RPMI7951 (cell line): ENCODE data around the gene BAK1. TPM values are rescaled to one million over a fixed set of nuclear protein-coding genes. Genes with fewer than 3 reads are reported as not detected.
A peak's percentile ranks its signal among the peaks of the same experiment; 100 is the strongest.
"Not testable (repeated sequence)": the region's sequence is repeated elsewhere in the genome, so short reads cannot be mapped to it uniquely, and the experiment has no call there.

ENCODE experiments used
- DNase-seq: peaks from one replicate; pipeline ENCODE4 v3.0.0-alpha.2; 2012; ENCODE audit warnings: low read depth
- total RNA-seq: library from RNA; depleted of rRNA; stranded (reverse); fragments of >200 nt; shearing (Covaris generic); gene quantifications from 2 replicates; pipeline ENCODE4 v1.2.3, GENCODE V29; 2014

BAK1 gene
- total RNA-seq, 1 experiment from 2014 or later = 26.4 TPM

DNA sequence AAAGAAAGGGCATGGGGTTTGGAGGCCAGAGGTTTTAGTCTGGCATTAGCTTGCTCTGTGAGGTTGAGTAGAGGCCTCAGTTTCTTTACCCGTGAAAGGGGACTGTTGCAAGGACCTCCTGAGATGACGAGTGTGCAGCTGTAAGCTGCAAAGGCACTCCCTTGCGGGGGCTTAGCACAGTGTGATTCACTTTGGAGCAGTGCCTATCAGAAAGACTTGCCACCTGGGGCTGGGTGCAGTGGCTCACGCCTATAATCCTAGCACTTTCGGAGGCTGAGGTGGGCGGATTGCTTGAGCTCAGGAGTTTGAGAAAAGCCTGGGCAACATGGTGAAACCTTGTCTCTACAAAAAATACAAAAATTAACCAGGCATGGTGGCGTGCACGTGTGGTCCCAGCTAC is 7.5 kb upstream of the BAK1 start:
- no peak for DNase-seq

DNA sequence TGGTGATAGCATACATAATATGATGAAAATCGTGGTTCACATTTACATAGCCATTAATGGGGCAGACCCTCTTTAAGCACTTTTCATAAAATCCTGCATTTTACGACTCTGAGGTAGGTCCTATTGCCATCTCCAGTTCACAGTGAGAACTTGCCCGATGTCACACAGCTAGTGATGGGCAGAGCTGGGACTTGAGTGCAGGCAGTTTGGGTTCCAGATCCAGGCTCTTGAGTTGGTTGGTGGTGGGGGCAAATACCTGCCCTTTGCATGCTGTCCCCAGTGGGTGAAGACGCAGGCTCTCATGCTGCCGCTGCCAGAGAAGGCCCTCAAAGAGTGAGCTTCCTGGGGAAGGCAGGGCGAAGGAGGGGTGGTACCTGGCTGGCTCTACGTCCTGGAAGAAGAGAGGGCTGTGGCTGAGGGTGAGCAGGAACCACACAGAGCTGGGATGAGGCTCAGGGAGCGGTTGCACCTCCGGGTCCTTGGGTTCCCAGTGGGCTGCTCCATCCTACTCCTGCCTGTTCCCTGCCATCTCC is 6.1 kb upstream of the BAK1 start:
- no peak for DNase-seq

DNA sequence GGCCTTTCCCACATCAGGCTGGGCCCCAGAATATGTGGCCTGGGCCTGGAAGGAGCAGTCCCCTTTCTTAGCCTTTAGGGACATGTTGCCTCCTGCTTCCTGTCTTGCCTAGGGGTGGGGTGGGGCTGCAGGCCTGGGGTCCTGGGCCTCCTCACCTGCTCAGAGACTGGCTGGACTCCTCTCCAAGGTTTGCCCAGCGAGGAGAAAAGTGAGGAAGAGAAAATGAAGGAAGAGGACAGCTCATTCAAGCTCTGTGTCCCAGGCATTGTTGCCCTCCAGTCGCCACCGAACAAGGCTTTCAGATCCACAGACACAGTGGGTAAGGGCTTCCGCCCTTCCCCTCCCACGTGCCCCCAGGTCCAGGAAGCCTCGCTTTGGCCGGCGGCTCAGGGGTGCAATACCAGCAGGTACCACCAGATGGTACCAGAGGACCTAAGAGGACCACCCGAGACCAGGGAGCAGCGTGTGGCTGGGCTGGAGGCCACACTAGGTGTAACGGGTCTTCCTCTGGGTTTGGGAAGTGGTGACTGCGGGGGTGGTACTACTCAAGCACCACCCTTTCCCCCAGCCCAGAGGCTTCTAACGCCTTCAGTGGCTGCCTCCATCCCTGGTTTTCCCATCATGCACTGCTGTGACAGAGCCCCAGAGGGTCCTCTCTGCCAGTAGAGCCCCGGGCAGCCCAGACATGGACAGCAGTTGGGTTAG is 5.5 kb upstream of the BAK1 start:
- DNase-seq = peak; percentile 68

DNA sequence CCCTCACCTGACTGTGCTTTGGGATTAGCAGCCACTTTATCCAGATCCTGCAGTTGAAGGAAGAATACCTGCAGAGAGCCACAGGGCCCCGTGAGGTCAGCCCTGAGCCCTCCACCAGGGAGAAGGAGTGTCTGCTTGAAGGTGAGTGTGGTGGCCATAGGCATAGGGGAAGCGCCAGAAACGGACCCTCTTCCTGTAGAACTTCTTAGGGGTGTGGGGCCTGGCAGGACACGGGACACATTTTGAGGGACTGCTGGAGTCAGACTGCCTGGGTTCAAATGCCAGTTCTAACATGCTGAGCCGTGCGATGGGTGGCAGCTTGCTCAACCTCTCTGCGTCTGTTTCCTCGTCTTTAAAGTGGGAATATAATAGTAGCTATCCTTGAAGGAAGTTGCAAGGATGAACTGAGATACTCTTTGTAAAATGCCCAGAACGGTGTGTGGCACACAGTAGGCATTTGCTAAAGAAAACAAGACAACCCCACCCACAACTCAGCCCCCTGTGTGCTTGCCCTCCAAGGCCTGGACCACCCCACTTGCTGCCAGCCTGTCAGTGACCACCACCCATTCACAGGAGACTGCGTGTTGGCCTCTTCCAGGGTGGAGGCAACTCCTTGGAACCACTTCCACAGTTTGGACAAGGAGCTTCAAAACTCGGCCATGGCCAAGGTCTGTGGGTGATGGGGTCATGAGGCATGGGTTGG is 4.8 kb upstream of the BAK1 start:
- no peak for DNase-seq

DNA sequence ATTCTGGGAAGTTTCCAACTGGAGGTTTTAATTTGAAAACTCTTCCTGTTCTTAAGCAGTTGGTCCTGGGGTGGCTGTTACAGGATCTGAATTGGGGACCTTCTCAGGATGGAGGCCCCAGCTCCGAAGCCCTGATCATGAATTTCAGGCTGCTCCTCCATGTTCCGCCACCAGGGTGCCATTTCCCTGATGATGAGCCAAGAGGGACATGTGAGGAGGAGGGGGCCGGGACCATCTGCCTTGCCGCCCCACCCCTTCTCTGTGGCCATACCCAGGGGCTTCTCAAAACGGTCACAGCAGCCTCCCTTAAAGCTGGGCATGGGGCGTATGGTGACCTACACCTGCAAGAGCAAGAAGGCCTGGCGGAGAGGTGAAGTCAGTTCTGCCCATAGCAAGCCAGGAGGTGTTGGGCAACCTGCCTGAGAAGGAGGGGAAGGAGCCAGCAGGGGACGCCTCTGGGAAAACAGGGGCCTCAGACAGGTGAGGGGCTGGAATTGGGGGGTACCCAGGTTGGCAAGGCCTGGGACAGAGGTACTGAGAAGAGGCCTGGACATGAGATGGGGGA is 3.6 kb upstream of the BAK1 start:
- DNase-seq = no peak

DNA sequence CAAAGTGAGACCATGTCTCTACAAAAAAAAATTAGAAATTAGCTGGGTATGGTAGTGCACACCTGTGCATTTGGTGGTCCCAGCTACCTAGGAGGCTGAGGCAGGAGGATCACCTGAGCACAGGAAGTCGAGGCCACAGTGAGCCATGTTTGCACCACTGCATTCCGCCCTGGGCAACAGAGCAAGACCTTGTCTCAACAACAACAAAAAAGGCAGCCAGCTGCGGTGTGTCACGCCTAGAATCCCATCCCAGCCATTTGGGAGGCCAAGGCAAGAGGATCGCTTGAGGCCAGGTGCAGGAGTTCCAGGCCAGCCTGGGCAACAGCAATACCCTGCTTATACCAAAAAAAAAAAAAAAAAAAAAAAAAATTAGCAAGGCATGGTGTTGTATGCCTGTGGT is 1.1 kb upstream of the BAK1 start:
- no peak for DNase-seq

DNA sequence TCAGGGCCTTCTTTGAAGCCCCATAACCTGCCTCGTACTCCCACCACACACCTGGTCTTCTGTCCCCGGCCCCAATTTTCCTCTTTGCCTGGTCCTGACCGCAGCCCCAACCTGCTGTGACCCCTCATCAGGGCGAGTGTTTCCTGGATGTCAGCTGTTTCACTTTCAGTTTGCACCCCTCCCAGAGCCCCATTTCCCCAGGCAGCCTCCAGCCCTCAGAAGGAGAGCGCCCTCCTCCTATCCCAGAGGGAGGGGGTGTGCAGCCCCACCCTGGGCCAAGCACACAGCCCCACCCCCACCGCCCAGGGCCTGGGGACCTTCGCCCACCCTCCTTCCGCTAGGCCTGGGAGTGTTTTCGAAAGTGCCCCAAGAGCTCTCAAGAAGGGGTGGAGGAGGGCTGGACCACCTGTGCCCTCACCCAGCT is 1.5 kb downstream of the BAK1 start:
- no peak for DNase-seq

DNA sequence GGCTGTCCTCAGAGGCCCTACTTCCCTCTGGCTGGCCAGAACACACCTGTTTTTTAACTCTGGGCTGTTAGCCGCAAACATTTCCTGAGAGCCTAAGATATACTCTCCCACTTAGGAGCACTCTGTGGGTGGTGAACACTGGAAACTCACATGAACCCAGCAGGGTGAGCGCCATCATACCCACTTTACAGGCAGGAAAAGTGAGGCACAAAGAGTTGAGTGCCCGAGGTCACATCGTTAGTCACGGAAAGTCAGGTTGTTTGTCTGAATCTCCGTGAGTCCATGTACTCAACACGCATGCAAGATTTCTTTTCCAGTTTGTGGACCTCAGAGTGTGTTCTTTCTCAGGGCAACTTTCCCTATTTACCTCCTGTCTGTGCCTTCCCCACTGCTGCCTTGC is 1.9 kb downstream of the BAK1 start:
- no peak for DNase-seq

DNA sequence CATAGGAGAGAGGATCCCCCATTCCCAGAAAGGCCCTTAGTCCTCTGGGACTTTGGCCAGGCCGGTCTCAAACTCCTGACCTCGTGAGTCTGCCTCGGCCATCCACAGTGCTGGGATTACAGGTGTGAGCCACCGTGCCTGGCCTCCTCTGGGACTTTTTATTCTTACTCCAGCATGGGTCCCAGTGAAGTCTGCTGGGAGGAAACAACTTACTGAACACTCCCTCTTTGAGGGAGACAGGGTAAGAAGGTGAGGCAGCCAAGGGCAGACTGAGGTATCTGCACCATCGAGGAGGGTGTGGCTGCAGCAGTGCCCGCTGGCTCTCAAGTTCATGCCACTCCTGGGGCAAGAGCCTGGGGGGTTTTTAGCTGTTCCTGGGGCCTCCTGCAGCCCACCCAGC is 2.4 kb downstream of the BAK1 start:
- no peak for DNase-seq

DNA sequence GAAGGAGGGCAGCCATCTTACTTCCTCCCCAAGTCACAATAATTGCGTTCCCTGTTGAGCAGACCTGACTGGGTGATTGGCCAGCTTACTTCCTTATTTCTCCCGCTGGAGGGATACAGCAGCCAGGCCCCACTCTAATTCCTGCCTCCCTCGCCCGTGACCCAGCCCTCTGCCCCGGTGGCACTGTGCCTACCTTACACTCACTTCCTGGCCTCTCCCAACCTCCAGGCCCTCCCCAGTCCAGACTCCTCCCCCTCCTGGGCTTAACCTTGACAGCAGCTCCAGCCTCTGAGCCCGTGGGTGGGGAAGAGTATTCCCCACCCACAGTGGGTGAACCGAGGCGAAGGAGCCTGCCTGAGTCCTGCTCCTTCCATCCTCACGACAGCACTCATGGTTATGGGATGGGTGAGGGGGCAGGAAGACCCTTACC is 3.0 kb downstream of the BAK1 start:
- no peak for DNase-seq

DNA sequence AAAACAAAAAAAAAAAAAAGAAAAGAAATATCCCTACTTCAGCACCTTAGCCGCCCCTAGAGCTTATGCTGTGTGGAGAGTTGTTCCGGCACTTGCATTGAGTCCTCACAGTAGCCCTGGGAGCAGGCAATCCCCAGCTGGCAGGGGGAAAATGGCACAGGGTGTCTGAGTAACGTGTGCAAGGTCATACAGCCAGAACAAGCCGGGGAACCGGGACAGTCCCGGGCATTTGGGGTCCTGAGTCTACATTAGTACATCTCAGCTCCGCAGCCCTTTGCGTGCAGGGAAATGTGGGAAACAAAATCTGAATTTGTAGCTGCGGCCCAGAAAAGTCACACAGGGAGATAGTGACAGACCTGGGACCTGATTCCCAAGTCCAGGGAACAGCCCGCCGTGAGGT is 3.4 kb downstream of the BAK1 start:
- DNase-seq = no peak

DNA sequence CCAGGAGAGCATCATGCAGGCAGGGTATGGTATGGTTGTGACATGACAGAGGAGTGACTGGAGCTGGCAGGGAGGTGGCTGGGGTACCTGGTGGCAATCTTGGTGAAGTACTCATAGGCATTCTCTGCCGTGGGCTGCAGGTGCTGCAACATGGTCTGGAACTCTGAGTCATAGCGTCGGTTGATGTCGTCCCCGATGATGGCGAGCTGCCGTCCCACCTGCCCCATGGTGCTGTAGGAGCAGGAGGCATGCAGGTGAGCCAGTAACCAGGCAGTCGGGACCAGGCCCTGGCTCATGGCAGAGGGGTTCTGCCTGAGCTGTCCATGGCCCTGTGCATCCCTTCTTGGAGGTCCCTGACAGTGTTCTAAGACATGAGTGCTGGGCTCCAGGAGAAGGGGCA is 4.9 kb downstream of the BAK1 start:
- no peak for DNase-seq

DNA sequence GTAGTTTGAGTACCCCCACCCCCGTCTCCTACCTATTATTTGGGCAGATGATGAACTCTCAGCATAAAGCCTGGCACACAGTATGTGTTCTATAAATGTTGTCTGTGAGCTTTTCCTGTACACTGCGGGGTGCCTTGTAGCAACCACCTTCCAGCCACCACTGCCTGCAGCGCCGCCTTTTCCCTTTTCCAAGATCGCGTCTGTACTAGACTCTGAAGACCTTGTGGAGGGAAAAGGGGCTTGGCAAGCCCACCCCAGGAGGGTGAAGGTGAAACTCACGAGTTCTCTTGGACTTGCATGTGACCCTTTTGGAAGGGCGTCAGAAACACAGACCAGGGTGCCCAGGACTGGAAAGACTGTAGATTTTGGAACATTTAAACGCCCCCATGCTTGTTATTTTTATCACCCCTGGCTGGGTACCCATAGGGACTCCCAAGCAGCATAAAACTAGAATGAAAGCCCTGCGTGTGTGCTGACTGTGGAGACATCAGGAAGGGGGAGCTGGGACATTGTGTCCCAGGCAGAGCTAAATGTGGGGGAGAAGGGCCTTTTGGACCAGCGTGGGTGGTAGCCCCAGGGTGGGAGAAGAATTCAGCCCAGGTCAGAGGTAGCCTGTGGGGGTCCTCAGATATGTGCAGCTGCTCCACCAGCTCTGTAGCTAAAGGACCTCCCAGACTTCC is 8.3 kb downstream of the BAK1 start:
- no peak for DNase-seq

DNA sequence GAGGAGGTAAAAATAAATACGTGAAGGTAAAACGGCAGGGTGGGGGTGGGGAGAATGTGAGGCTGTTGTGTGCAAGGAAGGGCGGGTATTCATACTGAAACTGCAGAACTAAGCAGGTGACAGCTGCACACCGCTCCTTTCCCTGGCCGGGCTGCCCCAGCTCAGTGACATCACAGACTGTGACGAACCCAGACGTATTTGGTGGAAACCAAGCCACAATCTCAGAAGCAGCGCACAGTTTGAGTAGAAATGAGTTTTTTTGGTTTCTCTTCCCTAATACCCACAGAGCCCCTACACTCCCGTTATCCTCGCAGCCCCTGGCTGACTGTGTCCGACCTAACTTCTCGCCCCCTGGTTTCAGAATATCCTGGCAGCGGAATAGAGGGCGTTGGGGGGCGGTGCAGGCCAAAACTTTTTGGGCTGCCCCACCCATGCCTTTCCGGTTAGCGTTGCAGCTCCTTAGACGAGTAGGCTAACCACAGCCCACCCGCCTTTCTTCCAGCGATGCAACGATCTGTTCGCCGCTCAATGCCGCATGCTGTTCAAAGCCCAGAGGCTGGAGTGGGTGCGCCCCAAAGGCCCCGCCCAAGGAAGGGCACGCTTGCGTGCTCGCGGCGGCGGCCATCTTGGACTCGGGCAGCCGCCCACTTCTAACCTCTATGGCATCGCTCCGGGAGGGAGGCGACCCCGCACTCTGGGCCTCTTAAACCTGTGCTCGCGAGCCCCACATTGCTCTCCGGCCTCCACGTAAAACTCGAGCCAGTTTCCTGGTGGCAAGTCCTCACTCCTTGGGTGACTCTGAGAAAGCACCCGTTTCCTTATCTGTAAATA is 9.1 kb downstream of the BAK1 start:
- peak; percentile 81 for DNase-seq

DNA sequence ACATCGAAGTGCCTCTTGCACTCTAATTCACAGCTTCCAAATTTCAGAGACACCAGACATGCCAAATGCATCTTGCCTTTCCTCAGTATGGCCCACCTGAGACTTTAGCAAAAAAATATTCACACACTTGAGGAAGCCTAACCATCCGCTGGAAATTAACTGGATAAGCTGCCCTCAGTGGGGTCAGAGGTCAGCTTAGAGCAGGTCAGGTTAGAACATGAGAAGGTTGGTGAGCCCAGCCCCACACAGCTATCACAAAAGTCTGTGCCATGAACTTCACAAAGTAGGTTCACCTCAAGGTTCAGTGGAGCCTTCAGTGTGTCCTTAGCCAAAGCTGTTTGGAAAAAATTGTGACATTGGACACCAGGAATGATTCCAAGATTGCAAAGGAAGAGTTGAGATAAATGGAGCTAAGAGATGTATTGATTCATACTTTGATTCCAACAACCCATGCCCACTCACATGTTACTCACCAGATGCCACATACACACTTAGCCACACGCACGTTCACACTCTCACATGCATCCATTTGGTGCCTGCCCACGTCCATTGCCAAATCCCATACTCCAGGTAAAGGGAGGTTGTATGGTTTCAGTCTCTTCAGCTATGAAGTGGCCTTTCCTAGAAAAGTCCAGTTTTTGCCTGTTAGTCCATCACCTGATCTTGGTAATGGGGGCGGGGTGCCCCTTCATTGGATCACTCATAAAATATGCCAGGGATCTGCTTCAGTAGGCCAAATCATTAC is 11.1 kb downstream of the BAK1 start:
- no peak for DNase-seq

DNA sequence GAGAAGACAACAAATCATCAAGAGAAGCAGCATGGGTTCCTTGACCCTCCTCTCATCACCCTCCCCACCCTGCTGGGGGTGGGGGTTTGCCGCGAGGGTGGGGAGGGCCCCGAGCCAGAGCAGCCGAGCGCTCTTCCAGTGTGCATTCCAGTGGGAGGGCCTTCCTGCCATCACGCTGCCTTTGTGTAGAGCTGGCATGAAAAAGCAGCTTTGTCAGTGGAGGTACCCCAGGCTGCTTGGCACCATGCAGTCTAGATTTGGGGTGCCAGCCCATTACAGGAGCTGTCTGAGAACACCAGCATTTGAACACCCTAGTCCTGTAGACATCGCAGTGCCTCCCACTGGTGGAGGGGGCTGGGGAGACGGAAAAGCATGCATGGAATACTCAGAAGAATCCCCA is 12.2 kb downstream of the BAK1 start:
- DNase-seq = no peak

DNA sequence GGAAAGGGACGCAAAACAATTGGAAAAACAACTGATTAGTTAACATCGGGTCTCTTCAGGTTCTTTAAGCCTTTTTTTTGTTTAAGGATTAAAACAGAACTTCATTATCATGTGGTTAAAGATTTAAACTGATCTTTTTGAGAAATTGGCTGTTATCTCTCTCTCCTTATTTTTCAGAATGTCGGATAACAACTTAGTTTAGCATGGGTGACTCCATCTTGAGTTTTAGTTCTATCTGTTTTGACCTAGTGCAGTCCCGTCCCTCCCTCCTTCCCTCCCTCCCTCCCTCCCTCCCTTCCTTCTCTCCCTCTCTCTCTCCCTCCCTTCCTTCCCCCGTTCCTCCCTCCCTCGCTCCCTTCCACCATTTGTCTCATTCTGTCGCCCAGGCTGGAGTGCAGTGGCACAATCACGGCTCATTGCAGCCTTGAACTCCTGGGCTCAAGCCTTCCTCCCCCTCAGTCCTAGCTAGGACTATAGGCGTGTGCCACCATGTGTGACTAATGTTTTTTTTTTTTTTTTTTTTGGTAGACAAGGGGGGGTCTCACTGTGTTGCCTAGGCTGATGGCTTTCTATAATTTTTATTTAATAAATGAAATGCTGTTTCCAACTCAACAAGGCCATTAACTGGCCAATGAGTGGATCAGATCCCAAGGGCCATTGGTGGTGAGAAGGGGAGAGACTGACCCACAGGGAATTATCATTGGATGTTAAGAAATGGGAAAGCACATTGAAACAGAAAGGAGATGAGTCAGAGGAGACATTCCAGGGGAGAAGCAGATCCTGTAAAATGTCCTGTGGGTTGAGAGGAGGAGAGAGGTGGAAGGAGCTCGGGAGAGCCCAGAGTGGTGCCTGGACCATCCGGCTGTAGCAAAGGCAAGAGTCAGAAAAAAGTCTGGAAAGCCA is 13.6 kb downstream of the BAK1 start:
- peak; percentile 72 for DNase-seq

DNA sequence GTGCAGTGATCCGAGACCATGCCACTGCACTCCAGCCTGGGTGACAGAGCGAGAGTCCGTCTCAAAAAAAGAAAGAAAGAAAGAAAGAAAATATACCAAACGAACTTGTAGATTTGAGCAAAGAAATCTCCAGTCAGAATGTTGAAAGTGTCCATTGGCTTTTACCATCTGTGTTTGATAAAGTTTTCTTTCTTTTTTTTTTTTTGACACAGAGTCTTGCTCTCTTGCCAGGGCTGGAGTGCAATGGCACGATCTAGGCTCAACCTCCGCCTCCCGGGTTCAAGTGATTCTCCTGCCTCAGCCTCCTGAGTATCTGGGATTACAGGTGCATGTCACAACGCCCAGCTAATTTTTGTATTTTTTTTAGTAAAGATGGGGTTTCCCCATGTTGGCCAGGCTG is 21.3 kb downstream of the BAK1 start:
- DNase-seq = no peak

DNA sequence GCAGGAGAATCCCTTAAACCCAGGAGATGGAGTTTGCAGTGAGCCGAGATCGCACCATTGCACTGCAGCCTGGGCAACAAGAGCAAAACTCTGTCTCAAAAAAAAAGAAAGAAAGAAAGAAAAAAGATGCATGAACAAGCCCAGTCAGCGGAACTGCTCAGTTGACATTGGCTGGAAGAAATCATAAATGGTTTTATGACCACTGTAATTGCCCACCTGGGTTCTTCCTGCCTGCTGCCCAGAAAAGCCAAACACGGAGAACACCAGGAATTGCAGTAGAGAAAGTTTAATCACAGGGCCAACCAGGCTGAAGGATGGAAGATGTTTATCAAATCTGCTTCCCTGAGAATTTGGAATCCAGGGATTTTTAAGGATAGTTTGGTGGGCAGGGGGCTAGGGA is 22.7 kb downstream of the BAK1 start:
- no peak for DNase-seq

DNA sequence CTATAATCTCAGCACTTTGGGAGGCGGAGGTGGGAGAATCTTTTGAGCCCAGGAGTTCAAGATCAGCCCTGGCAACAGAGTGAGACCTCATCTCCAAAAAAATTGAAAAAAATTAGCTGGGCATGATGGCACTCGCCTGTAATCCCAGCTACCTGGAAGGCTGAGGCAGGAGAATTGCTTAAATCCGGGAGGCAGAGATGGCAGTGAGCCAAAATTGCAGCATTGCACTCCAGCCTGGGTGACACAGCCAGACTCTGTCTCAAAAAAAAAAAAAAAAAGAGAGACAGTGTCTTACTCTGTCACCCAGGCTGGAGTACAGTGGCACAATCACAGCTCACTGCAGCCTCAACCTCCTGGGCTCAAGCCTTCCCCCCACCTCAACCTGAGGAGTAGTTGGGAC is 27.2 kb downstream of the BAK1 start:
- DNase-seq = not testable (repeated sequence)
